ENCODE results near the gene UNC79. TPM values are rescaled to one million over a fixed set of nuclear protein-coding genes. Genes with fewer than 3 reads are reported as not detected.

Gene UNC79
- total RNA-seq, 1 experiment from 2014 or later: not detected

- peaks cover 3% of the 10 kb centered on the region for H3K36me3 Mint-ChIP-seq (ENCODE audit: insufficient read depth, unreplicated experiment)
- no TSS peak for BruUV-seq (replicated peaks)
- intact Hi-C loops (cut with micrococcal nuclease; ENCODE audit: unreplicated experiment): loop anchor here (10.0 kb wide), 1 partner anchor 162 kb away; no protein-coding TSS in a partner anchor
These were observed 301.8 kb downstream of the UNC79 start for GRCh38 chr14:93732524-93732923.

GRCh38 chr14:93733231-93733630 lies 302.5 kb downstream of the UNC79 start:
- Mint-ChIP-seq H3K27ac (ENCODE audit: unreplicated experiment) (no peak overlapping the region), H3K4me3 (ENCODE audit: low read depth, unreplicated experiment) (no peak overlapping the region), H3K4me1 (ENCODE audit: low read depth, unreplicated experiment) (no peaks in the 10 kb centered on the region), H3K9me3 (ENCODE audit: low read depth, unreplicated experiment) (no peaks in the 10 kb centered on the region), H3K36me3 (ENCODE audit: insufficient read depth, unreplicated experiment) (peaks cover 3% of the 10 kb centered on the region), H3K27me3 (ENCODE audit: unreplicated experiment) (peaks cover 83% of the 10 kb centered on the region)
- no TSS peak for BruUV-seq (replicated peaks)
- peak; percentile 4 for DNase-seq
- intact Hi-C loops (cut with micrococcal nuclease; ENCODE audit: unreplicated experiment): loop anchor here (10.0 kb wide), 1 partner anchor 162 kb away; no protein-coding TSS in a partner anchor
- TF ChIP-seq CTCF (IDR thresholded peaks at IDR 0.05; ENCODE audit: unreplicated experiment): no peak
- CTCF ChIA-PET: no interaction called here

More at GRCh38 chr14:93732524-93732923, 301.8 kb downstream of the UNC79 start:
- Mint-ChIP-seq H3K27me3 (ENCODE audit: unreplicated experiment) (peaks cover 83% of the 10 kb centered on the region), H3K4me3 (ENCODE audit: low read depth, unreplicated experiment) (no peak overlapping the region), H3K4me1 (ENCODE audit: low read depth, unreplicated experiment) (no peaks in the 10 kb centered on the region), H3K9me3 (ENCODE audit: low read depth, unreplicated experiment) (no peaks in the 10 kb centered on the region), H3K27ac (ENCODE audit: unreplicated experiment) (no peak overlapping the region)
- no peak for DNase-seq
- CTCF ChIA-PET: no interaction called here
- no peak for TF ChIP-seq CTCF (IDR thresholded peaks at IDR 0.05; ENCODE audit: unreplicated experiment)

- Mint-ChIP-seq H3K27me3 (ENCODE audit: unreplicated experiment) (peaks cover 83% of the 10 kb centered on the region), H3K9me3 (ENCODE audit: low read depth, unreplicated experiment) (no peaks in the 10 kb centered on the region), H3K27ac (ENCODE audit: unreplicated experiment) (no peak overlapping the region), H3K36me3 (ENCODE audit: insufficient read depth, unreplicated experiment) (peaks cover 3% of the 10 kb centered on the region), H3K4me1 (ENCODE audit: low read depth, unreplicated experiment) (no peaks in the 10 kb centered on the region), H3K4me3 (ENCODE audit: low read depth, unreplicated experiment) (no peak overlapping the region)
- BruUV-seq (replicated peaks): no TSS peak
- intact Hi-C loops (cut with micrococcal nuclease; ENCODE audit: unreplicated experiment): loop anchor here (10.0 kb wide), 1 partner anchor 161 kb away; no protein-coding TSS in a partner anchor
- TF ChIP-seq CTCF (IDR thresholded peaks at IDR 0.05; ENCODE audit: unreplicated experiment): no peak
- CTCF ChIA-PET: no interaction called here
- no peak for DNase-seq
These were observed 302.9 kb downstream of the UNC79 start for GRCh38 chr14:93733631-93734030.

GRCh38 chr14:93734086-93734822 lies 303.5 kb downstream of the UNC79 start:
- intact Hi-C loops (cut with micrococcal nuclease; ENCODE audit: unreplicated experiment): loop anchor here (10.0 kb wide), 1 partner anchor 161 kb away; no protein-coding TSS in a partner anchor

More at GRCh38 chr14:93734086-93734822, 303.5 kb downstream of the UNC79 start:
- no peak for TF ChIP-seq CTCF (IDR thresholded peaks at IDR 0.05; ENCODE audit: unreplicated experiment)
- no peak for DNase-seq
- peaks cover 83% of the 10 kb centered on the region for H3K27me3 Mint-ChIP-seq (ENCODE audit: unreplicated experiment)
- no peaks in the 10 kb centered on the region for H3K9me3 Mint-ChIP-seq (ENCODE audit: low read depth, unreplicated experiment)
- CTCF ChIA-PET: no interaction called here
- H3K4me1 Mint-ChIP-seq (ENCODE audit: low read depth, unreplicated experiment): no peaks in the 10 kb centered on the region
- peaks cover 3% of the 10 kb centered on the region for H3K36me3 Mint-ChIP-seq (ENCODE audit: insufficient read depth, unreplicated experiment)
- no peak overlapping the region for H3K27ac Mint-ChIP-seq (ENCODE audit: unreplicated experiment)
- no TSS peak for BruUV-seq (replicated peaks)
- no peak overlapping the region for H3K4me3 Mint-ChIP-seq (ENCODE audit: low read depth, unreplicated experiment)
